Endothelial cell of umbilical vein (primary cell): ENCODE results near the gene DOLK. TPM values are rescaled to one million over a fixed set of nuclear protein-coding genes. Genes with fewer than 3 reads are reported as not detected.

Source experiments
- BruUV-seq: library from RNA; stranded (reverse); fragments of 400-500 nt; replicated peaks from 2 replicates; lab custom pipeline; 2021; lab: Mats Ljungman, UMichigan
- CTCF ChIA-PET: fragments of 300-600, 350-600 bp; sonication (Branson Sonifier 250); formaldehyde crosslinking; loops from one replicate; lab custom pipeline; 2021; ENCODE audit warnings: antibody characterized with exemption, inconsistent platforms; lab: Charles Lee
- POLR2A ChIA-PET: fragments of 300-600, 350-600 bp; sonication (Branson Sonifier 250); formaldehyde crosslinking; loops from one replicate; lab custom pipeline; 2021; ENCODE audit warnings: antibody characterized with exemption, inconsistent platforms; lab: Charles Lee
- DNase-seq: peaks from one replicate; pipeline ENCODE4 v3.0.0-alpha.2; 2011; ENCODE audit warnings: low read depth, low spot score
- FAIRE-seq: peaks from 2 replicates; lab custom pipeline; 2011; peaks lifted over from hg19 to GRCh38; lab: Jason Lieb, UNC
- H2AFZ ChIP-seq: 2 replicates; pipeline ENCODE4 v1.6.0; 2012; ENCODE audit warnings: low read depth, low read length, control low read depth, inconsistent platforms
- H3K27ac ChIP-seq: 2 replicates; pipeline ENCODE4 v1.5.1; 2011; ENCODE audit warnings: low read depth, mild to moderate bottlenecking, control low read depth, low read length, moderate library complexity; ENCODE audit not compliant: insufficient read depth
- H3K27me3 ChIP-seq, 2 experiments: 2 replicates each; pipeline versions ENCODE4 v1.6.0 to v1.6.1; 2011; ENCODE audit warnings: low read length in 2 of 2, mixed read lengths in 1 of 2; ENCODE audit not compliant: control insufficient read depth in 2 of 2, insufficient read depth in 2 of 2
- H3K36me3 ChIP-seq, 2 experiments: 2 replicates in 1 of 2; 3 replicates in 1 of 2; pipeline ENCODE4 v1.5.1; 2011; ENCODE audit warnings: low read length in 2 of 2, mild to moderate bottlenecking in 1 of 2, moderate library complexity in 1 of 2; ENCODE audit not compliant: control insufficient read depth in 2 of 2, insufficient read depth in 2 of 2; ENCODE audit errors: extremely low read depth in 1 of 2
- H3K4me1 ChIP-seq: 3 replicates; pipeline ENCODE4 v1.5.1; 2011; ENCODE audit warnings: mild to moderate bottlenecking, low read length; ENCODE audit not compliant: control insufficient read depth, insufficient read depth; ENCODE audit errors: extremely low read depth
- H3K4me2 ChIP-seq: 2 replicates; pipeline ENCODE4 v1.6.1; 2011; ENCODE audit warnings: low read length, control low read depth, mixed read lengths; ENCODE audit not compliant: insufficient read depth
- H3K4me3 ChIP-seq, 3 experiments: fragments of 200-600 bp in 1 of 3; sonication (generic), shearing (Covaris generic) in 1 of 3; replicated peaks in 1 of 3; 2 replicates each; pipeline ENCODE4 v1.5.1; 2011 to 2016; ENCODE audit warnings: control low read depth in 3 of 3, low read length in 3 of 3, mild to moderate bottlenecking in 2 of 3, inconsistent platforms in 1 of 3, low read depth in 1 of 3, moderate library complexity in 1 of 3; ENCODE audit not compliant: insufficient read depth in 1 of 3
- H3K79me2 ChIP-seq: 2 replicates; pipeline ENCODE4 v1.6.0; 2012; ENCODE audit warnings: low read length, inconsistent platforms; ENCODE audit not compliant: control insufficient read depth, insufficient read depth
- H3K9ac ChIP-seq: replicated peaks from 2 replicates; pipeline ENCODE3; 2011; ENCODE audit warnings: low read length, control low read depth; ENCODE audit not compliant: insufficient read depth; ENCODE audit errors: extremely low read depth
- H3K9me1 ChIP-seq: replicated peaks from 3 replicates; pipeline ENCODE4 v1.6.0; 2011; ENCODE audit warnings: mild to moderate bottlenecking, low read length; ENCODE audit not compliant: control insufficient read depth, insufficient read depth; ENCODE audit errors: extremely low read depth
- H3K9me3 ChIP-seq: replicated peaks from 2 replicates; pipeline ENCODE4 v1.5.1; 2012; ENCODE audit warnings: low read length, inconsistent platforms; ENCODE audit not compliant: control insufficient read depth, insufficient read depth
- H4K20me1 ChIP-seq: replicated peaks from 2 replicates; pipeline ENCODE3; 2011; ENCODE audit warnings: mild to moderate bottlenecking, low read length; ENCODE audit not compliant: control insufficient read depth, insufficient read depth; ENCODE audit errors: extremely low read depth
- EZH2 ChIP-seq: IDR thresholded peaks from 2 replicates; pipeline ENCODE4 v1.6.1; 2012; ENCODE audit warnings: borderline replicate concordance, low read depth, mild to moderate bottlenecking, moderate library complexity, low read length, inconsistent platforms; ENCODE audit not compliant: severe bottlenecking
- FOS ChIP-seq: IDR thresholded peaks from 2 replicates; pipeline ENCODE4 v1.6.1; 2011; ENCODE audit warnings: mild to moderate bottlenecking, low read length, moderate library complexity, borderline replicate concordance; ENCODE audit not compliant: insufficient read depth
- GATA2 ChIP-seq: IDR thresholded peaks from 2 replicates; pipeline ENCODE4 v1.7.0; 2011; ENCODE audit warnings: low read depth, mild to moderate bottlenecking, moderate library complexity, mixed read lengths, low read length; ENCODE audit not compliant: insufficient read length, insufficient read depth
- JUN ChIP-seq: IDR thresholded peaks from 2 replicates; pipeline ENCODE4 v1.6.1; 2011; ENCODE audit warnings: borderline replicate concordance, low read depth; ENCODE audit not compliant: insufficient read length, insufficient read depth
- MAX ChIP-seq: IDR thresholded peaks from 2 replicates; pipeline ENCODE4 v1.6.1; 2011; ENCODE audit not compliant: insufficient read depth, insufficient read length
- MYC ChIP-seq: IDR thresholded peaks from one replicate; pipeline ENCODE4 v1.6.1; 2011; ENCODE audit warnings: mild to moderate bottlenecking, low read depth, low read length
- dilution Hi-C: fragments of 300-500 bp; cut with MboI; formaldehyde crosslinking; loops from one replicate; pipeline ENCODE4 v1.15.0; 2019; ENCODE audit warnings: low sequenced_read_pairs; ENCODE audit not compliant: extremely low pct_ligation_motif_present
- intact Hi-C: fragments of 100-400 bp; cut with micrococcal nuclease; formaldehyde crosslinking; loops from one replicate; pipeline ENCODE4 v1.10.0; 2022
- polyA plus RNA-seq, 4 experiments: library from polyadenylated mRNA; depleted of rRNA in 3 of 4; stranded (reverse) in 3 of 4; unstranded in 1 of 4; fragments of >200 nt; gene quantifications; 2 replicates each; pipeline versions ENCODE4 v1.2.1 to v1.2.3, GENCODE V29; 2011 to 2012; ENCODE audit warnings: missing spikeins in 1 of 4
- total RNA-seq: library from RNA; stranded (reverse); gene quantifications from 2 replicates; pipeline ENCODE4 v1.2.3, GENCODE V29; 2021

The DOLK gene
- total and polyA plus RNA-seq, 2 donors (not counting 3 experiments of a cell fraction or from before 2014, with no cell fraction given), result 22.3 to 59.8 TPM

GRCh38 chr9:128943832-128944620, 3.4 kb downstream of the DOLK start:
- H3K27ac ChIP-seq, result no peak overlapping the region
- TF ChIP-seq MAX (no peak), MYC (no peak), EZH2 (no peak), GATA2 (no peak), JUN (no peak), FOS (no peak)
- ChIA-PET POLR2A (no interaction called here), CTCF (interaction anchor here (1.1 to 1.5 kb wide), 2 partner anchors 11 to 85 kb away, joined by 3 to 4 read pairs; partner anchors contain the start of gene SH3GLB2)
- no peak overlapping the region for H3K4me2 ChIP-seq
- intact Hi-C loops, result no loop called here
- no peaks in the 10 kb centered on the region for H3K27me3 ChIP-seq
- H3K9ac ChIP-seq, result no peak overlapping the region
- H3K4me3 ChIP-seq, result no peak overlapping the region
- no peak overlapping the region for H2AFZ ChIP-seq
- peaks cover 21% of the 10 kb centered on the region for H3K4me1 ChIP-seq
- H3K9me1 ChIP-seq, result no peaks in the 10 kb centered on the region
- BruUV-seq, result no TSS peak
- no peaks in the 10 kb centered on the region for H4K20me1 ChIP-seq
- H3K36me3 ChIP-seq, result peaks cover 0 to 5% of the 10 kb centered on the region in 2 experiments
- no peaks in the 10 kb centered on the region for H3K9me3 ChIP-seq
- DNase-seq, result no peak
- no peak for FAIRE-seq
- H3K79me2 ChIP-seq, result peaks cover 17% of the 10 kb centered on the region
- dilution Hi-C loops, result no loop called here
